GM12878 (cell line): ENCODE measurements around the gene SNAP47.

Experiments
- EZH2 ChIP-seq: IDR thresholded peaks from 2 replicates; pipeline ENCODE4 v1.6.1; 2012; ENCODE audit warnings: low read depth, mild to moderate bottlenecking, control low read depth, inconsistent platforms, low read length, borderline replicate concordance; ENCODE audit not compliant: control insufficient read depth
- RAD21 ChIP-seq: IDR thresholded peaks from 2 replicates; pipeline ENCODE4 v1.6.1; 2011; ENCODE audit warnings: mild to moderate bottlenecking, low read depth, low read length, moderate library complexity; ENCODE audit not compliant: insufficient read depth

GRCh38 chr1:227823537-227823936 is 88.3 kb downstream of the SNAP47 start:
- TF ChIP-seq RAD21: no peak
- TF ChIP-seq EZH2: no peak
